MG63 (cell line): ENCODE measurements around the gene CAPN5. TPM values are rescaled to one million over a fixed set of nuclear protein-coding genes. Genes with fewer than 3 reads are reported as not detected.
"Not testable (repeated sequence)": the region's sequence is repeated elsewhere in the genome, so short reads cannot be mapped to it uniquely, and the experiment has no call there.

Experiments
- DNase-seq: peaks from one replicate; pipeline ENCODE4 v3.0.0-alpha.2; 2020
- H3K27me3 ChIP-seq: fragments of 250-450 bp; sonication (Bioruptor Pico); 2 replicates; pipeline ENCODE4 v1.5.1; 2020; ENCODE audit warnings: mild to moderate bottlenecking, moderate library complexity
- H3K36me3 ChIP-seq: fragments of 250-450 bp; sonication (Bioruptor Pico); 2 replicates; pipeline ENCODE4 v1.5.1; 2020; ENCODE audit warnings: mild to moderate bottlenecking, moderate library complexity
- H3K4me3 ChIP-seq: fragments of 250-450 bp; sonication (Bioruptor Pico); 2 replicates; pipeline ENCODE4 v1.5.1; 2020; ENCODE audit warnings: mild to moderate bottlenecking, moderate library complexity
- H3K9me3 ChIP-seq: fragments of 250-450 bp; sonication (Bioruptor Pico); 2 replicates; pipeline ENCODE4 v1.5.1; 2020; ENCODE audit warnings: mild to moderate bottlenecking, moderate library complexity
- total RNA-seq: library from RNA; depleted of rRNA; stranded (reverse); fragments of >200 nt; shearing (Covaris generic); gene quantifications from 2 replicates; pipeline ENCODE4 v1.2.3, GENCODE V29; 2014; ENCODE audit warnings: low replicate concordance; rRNA removed

CAPN5 gene
- total RNA-seq: 2.1 and 6.1 TPM in 2 replicates

GRCh38 chr11:77066229-77067042 lies at the start of gene CAPN5:
Gene CAPN5, plus strand, starts transcription at chr11:77066971. Its CDS starts 17,916 bp downstream, at chr11:77084887.
- Histone ChIP-seq H3K27me3 (no peaks in the 10 kb centered on the region), H3K4me3 (peak within 1 kb of the TSS; percentile 61)
- peak; percentile 89 for DNase-seq

GRCh38 chr11:77018396-77018924 lies 48.3 kb upstream of the CAPN5 start:
- H3K4me3 ChIP-seq, H3K27me3 ChIP-seq, DNase-seq, H3K36me3 ChIP-seq, H3K9me3 ChIP-seq: not testable (repeated sequence)

More at GRCh38 chr11:77066229-77067042, at the start of gene CAPN5:
- no peaks in the 10 kb centered on the region for H3K36me3 ChIP-seq
- H3K9me3 ChIP-seq: no peaks in the 10 kb centered on the region; the same call in 1 of the 2 replicates

GRCh38 chr11:77019976-77020595 lies 46.7 kb upstream of the CAPN5 start:
- Histone ChIP-seq H3K27me3 (no peaks in the 10 kb centered on the region), H3K4me3 (no peak overlapping the region), H3K9me3 (no peaks in the 10 kb centered on the region), H3K36me3 (no peaks in the 10 kb centered on the region)
- DNase-seq: peak; percentile 34

GRCh38 chr11:77020734-77021133 lies 46.0 kb upstream of the CAPN5 start:
- DNase-seq: no peak
- Histone ChIP-seq H3K4me3 (no peak overlapping the region), H3K27me3 (no peaks in the 10 kb centered on the region)

GRCh38 chr11:77024745-77025144 lies 42.0 kb upstream of the CAPN5 start:
- Histone ChIP-seq H3K27me3 (no peaks in the 10 kb centered on the region), H3K9me3 (no peaks in the 10 kb centered on the region), H3K4me3 (no peak overlapping the region), H3K36me3 (no peaks in the 10 kb centered on the region)
- DNase-seq: no peak

More at GRCh38 chr11:77020734-77021133, 46.0 kb upstream of the CAPN5 start:
- H3K36me3 ChIP-seq: no peaks in the 10 kb centered on the region
- H3K9me3 ChIP-seq: no peaks in the 10 kb centered on the region

GRCh38 chr11:77026221-77026620 lies 40.5 kb upstream of the CAPN5 start:
- no peak for DNase-seq
- Histone ChIP-seq H3K36me3 (no peaks in the 10 kb centered on the region), H3K4me3 (no peak overlapping the region), H3K27me3 (no peaks in the 10 kb centered on the region), H3K9me3 (no peaks in the 10 kb centered on the region)

- Histone ChIP-seq H3K4me3 (no peak overlapping the region), H3K27me3 (no peaks in the 10 kb centered on the region)
- DNase-seq: no peak
These were observed 40.0 kb upstream of the CAPN5 start for GRCh38 chr11:77026743-77027142.

GRCh38 chr11:77027275-77027674 lies 39.5 kb upstream of the CAPN5 start:
- Histone ChIP-seq H3K4me3 (no peak overlapping the region), H3K36me3 (no peaks in the 10 kb centered on the region), H3K9me3 (no peaks in the 10 kb centered on the region), H3K27me3 (no peaks in the 10 kb centered on the region)
- no peak for DNase-seq

More at GRCh38 chr11:77026743-77027142, 40.0 kb upstream of the CAPN5 start:
- Histone ChIP-seq H3K9me3 (no peaks in the 10 kb centered on the region), H3K36me3 (no peaks in the 10 kb centered on the region)

GRCh38 chr11:77029829-77030228 lies 36.9 kb upstream of the CAPN5 start:
- H3K4me3 ChIP-seq: no peak overlapping the region
- no peak for DNase-seq
- no peaks in the 10 kb centered on the region for H3K36me3 ChIP-seq
- H3K9me3 ChIP-seq: no peaks in the 10 kb centered on the region
- no peaks in the 10 kb centered on the region for H3K27me3 ChIP-seq

- Histone ChIP-seq H3K4me3 (no peak overlapping the region), H3K27me3 (no peaks in the 10 kb centered on the region; the same call in 1 of the 2 replicates), H3K36me3 (no peaks in the 10 kb centered on the region), H3K9me3 (no peaks in the 10 kb centered on the region)
- DNase-seq: no peak
These were observed 35.8 kb upstream of the CAPN5 start for GRCh38 chr11:77030834-77031414.

GRCh38 chr11:77031599-77031998 lies 35.2 kb upstream of the CAPN5 start:
- H3K27me3 ChIP-seq: no peaks in the 10 kb centered on the region; the same call in 1 of the 2 replicates
- no peak for DNase-seq
- H3K9me3 ChIP-seq: no peaks in the 10 kb centered on the region
- no peaks in the 10 kb centered on the region for H3K36me3 ChIP-seq
- no peak overlapping the region for H3K4me3 ChIP-seq

GRCh38 chr11:77035039-77035438 lies 31.7 kb upstream of the CAPN5 start:
- H3K27me3 ChIP-seq: peaks cover 20% of the 10 kb centered on the region
- H3K9me3 ChIP-seq: no peaks in the 10 kb centered on the region
- H3K4me3 ChIP-seq: no peak overlapping the region
- no peak for DNase-seq
- no peaks in the 10 kb centered on the region for H3K36me3 ChIP-seq

- Histone ChIP-seq H3K27me3 (peaks cover 20% of the 10 kb centered on the region), H3K36me3 (no peaks in the 10 kb centered on the region), H3K4me3 (no peak overlapping the region), H3K9me3 (no peaks in the 10 kb centered on the region)
- DNase-seq: no peak
These were observed 31.2 kb upstream of the CAPN5 start for GRCh38 chr11:77035580-77035979.

GRCh38 chr11:77036398-77036797 lies 30.4 kb upstream of the CAPN5 start:
- no peak overlapping the region for H3K4me3 ChIP-seq
- no peak for DNase-seq
- no peaks in the 10 kb centered on the region for H3K36me3 ChIP-seq
- H3K9me3 ChIP-seq: no peaks in the 10 kb centered on the region
- peaks cover 20% of the 10 kb centered on the region for H3K27me3 ChIP-seq

GRCh38 chr11:77037057-77037456 lies 29.7 kb upstream of the CAPN5 start:
- Histone ChIP-seq H3K9me3 (no peaks in the 10 kb centered on the region), H3K4me3 (no peak overlapping the region), H3K36me3 (no peaks in the 10 kb centered on the region), H3K27me3 (peaks cover 20% of the 10 kb centered on the region)
- no peak for DNase-seq

- Histone ChIP-seq H3K9me3 (no peaks in the 10 kb centered on the region), H3K36me3 (no peaks in the 10 kb centered on the region), H3K4me3 (no peak overlapping the region), H3K27me3 (peaks cover 20% of the 10 kb centered on the region)
- no peak for DNase-seq
These were observed 28.5 kb upstream of the CAPN5 start for GRCh38 chr11:77038029-77038824.
